ENCODE measurements around the gene AKAP13. TPM values are rescaled to one million over a fixed set of nuclear protein-coding genes. Genes with fewer than 3 reads are reported as not detected.

AKAP13 gene
- total and polyA plus RNA-seq, 2 of the 8 experiments (the other 6 are each of a cell fraction or from before 2014, with no cell fraction given): 14.0 to 46.2 TPM

GRCh38 chr15:85607842-85608241 is 227.4 kb downstream of the AKAP13 start (continued):
- no peak for TF ChIP-seq NANOG (IDR thresholded peaks at IDR 0.05; ENCODE audit: insufficient read depth, low read depth, low read length, poor library complexity, severe bottlenecking)
- no peak for TF ChIP-seq TAF1 (IDR thresholded peaks at IDR 0.05; ENCODE audit: low read depth, low read length)

Data from H1 (cell line).